Memory B cell (primary cell): ENCODE results near the gene LNX2.

Source experiments
- ATAC-seq: fragments of 150-1000 bp; cut with Tn5 transposase; 2 replicates; pipeline ENCODE4 v1.10.0; 2021; ENCODE audit warnings: low read depth, mild to moderate bottlenecking, moderate library complexity
- DNase-seq, 2 donors: peaks; one replicate each; pipeline ENCODE4 v3.0.0; 2022; ENCODE audit warnings: low spot score in 2 of 2
- H3K27ac Mint-ChIP-seq: one replicate; pipeline ENCODE4 v1.8.0; 2022; ENCODE audit warnings: mild to moderate bottlenecking, moderate library complexity, mixed read lengths
- H3K27me3 Mint-ChIP-seq: one replicate; pipeline ENCODE4 v1.8.0; 2022; ENCODE audit warnings: mixed read lengths
- H3K36me3 Mint-ChIP-seq: one replicate; pipeline ENCODE4 v1.8.0; 2022; ENCODE audit warnings: mild to moderate bottlenecking, mixed read lengths
- H3K4me1 Mint-ChIP-seq: one replicate; pipeline ENCODE4 v1.8.0; 2022; ENCODE audit warnings: mixed read lengths
- H3K4me3 Mint-ChIP-seq: one replicate; pipeline ENCODE4 v1.8.0; 2022; ENCODE audit warnings: mild to moderate bottlenecking, moderate library complexity, mixed read lengths
- H3K9me3 Mint-ChIP-seq: one replicate; pipeline ENCODE4 v1.8.0; 2022; ENCODE audit warnings: mixed read lengths

LNX2 gene

DNA sequence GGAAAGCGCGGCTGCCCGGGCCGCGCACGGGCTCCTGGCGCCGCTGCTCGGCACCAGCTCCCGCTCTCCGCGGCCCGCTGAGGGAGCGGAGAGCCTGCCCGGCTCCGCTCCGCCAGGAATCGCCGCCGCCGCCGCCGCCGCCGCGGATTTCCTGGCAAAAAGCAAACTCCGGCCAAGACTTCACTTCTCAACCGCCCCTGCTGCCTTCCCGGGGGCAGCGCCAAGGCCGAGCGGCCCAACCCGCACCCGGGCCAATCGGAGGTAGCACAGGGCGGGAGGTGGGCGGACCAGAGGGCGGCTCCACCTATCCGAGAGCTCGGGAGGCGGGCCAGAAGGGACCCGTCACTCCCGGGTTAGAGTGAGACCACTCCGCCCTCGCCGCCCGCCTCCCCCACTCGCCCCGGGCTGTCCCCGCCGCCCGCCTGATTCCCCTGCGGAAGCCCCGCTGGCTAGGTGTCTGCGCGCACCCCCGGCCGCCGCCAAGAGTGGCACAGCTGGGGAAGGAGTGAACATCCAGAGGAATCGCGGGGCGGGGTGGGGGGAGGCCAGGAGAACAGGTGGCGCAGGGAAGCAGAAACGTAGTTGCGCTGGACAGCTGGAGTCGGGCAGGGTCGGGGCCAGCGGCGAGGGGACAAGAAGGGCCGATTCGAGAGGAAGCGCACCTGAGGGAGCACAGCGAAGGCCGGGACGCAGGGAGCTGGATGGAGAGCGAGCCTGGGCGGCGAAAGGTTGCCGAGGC, at the start of gene LNX2:
LNX2 (minus strand) TSS at position 153 of the 739 bp plus-strand sequence. CDS start 38,826 bp downstream, outside the sequence.
- Mint-ChIP-seq H3K36me3 (peaks cover 14% of the 10 kb centered on the region), H3K27ac (peak within 1 kb of the TSS; percentile 94), H3K9me3 (no peaks in the 10 kb centered on the region), H3K27me3 (no peaks in the 10 kb centered on the region), H3K4me1 (peaks cover 36% of the 10 kb centered on the region), H3K4me3 (peak within 1 kb of the TSS; percentile 94)
- peak; percentile 80 for ATAC-seq
- peak; percentile 93 to 97 for DNase-seq

GRCh38 chr13:27667946-27668345, 47.6 kb upstream of the LNX2 start:
- Mint-ChIP-seq H3K36me3 (peaks cover 11% of the 10 kb centered on the region), H3K27me3 (no peaks in the 10 kb centered on the region), H3K27ac (no peak overlapping the region), H3K4me3 (no peak overlapping the region), H3K9me3 (no peaks in the 10 kb centered on the region), H3K4me1 (no peaks in the 10 kb centered on the region)
- no peak for ATAC-seq
- no peak for DNase-seq

- Mint-ChIP-seq H3K9me3 (no peaks in the 10 kb centered on the region), H3K36me3 (peaks cover 11% of the 10 kb centered on the region), H3K27ac (no peak overlapping the region), H3K27me3 (no peaks in the 10 kb centered on the region), H3K4me3 (no peak overlapping the region), H3K4me1 (no peaks in the 10 kb centered on the region)
- DNase-seq (no peak), ATAC-seq (no peak)
Measured at GRCh38 chr13:27666951-27667350, 46.6 kb upstream of the LNX2 start.

DNA sequence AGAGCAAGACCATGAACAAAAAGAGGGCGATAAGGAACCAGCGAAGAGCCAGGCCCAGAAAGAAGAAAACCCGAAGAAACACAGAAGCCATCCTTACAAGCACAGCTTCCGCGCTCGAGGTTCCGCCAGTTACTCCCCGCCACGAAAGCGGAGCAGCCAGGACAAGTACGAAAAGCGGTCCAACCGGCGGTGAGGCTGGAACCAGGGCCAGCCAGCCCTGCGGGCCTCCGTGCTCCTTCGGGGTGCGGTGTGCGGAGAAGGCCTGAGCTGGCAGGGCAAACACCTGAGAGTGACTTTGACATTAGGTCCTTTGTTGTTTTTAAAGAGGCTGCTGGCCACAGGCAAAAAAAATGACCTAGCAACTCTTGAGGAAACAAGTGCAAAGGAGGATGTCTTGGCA, 45.4 kb upstream of the LNX2 start:
- H3K36me3 Mint-ChIP-seq, result peaks cover 15% of the 10 kb centered on the region
- H3K27ac Mint-ChIP-seq, result no peak overlapping the region
- H3K27me3 Mint-ChIP-seq, result no peaks in the 10 kb centered on the region
- ATAC-seq (no peak), DNase-seq (no peak)
- H3K9me3 Mint-ChIP-seq, result no peaks in the 10 kb centered on the region
- no peak overlapping the region for H3K4me3 Mint-ChIP-seq
- H3K4me1 Mint-ChIP-seq, result peaks cover under 1% of the 10 kb centered on the region

GRCh38 chr13:27665333-27665732, 45.0 kb upstream of the LNX2 start:
- Mint-ChIP-seq H3K27me3 (no peaks in the 10 kb centered on the region), H3K9me3 (no peaks in the 10 kb centered on the region), H3K4me1 (peaks cover 2% of the 10 kb centered on the region), H3K27ac (no peak overlapping the region), H3K4me3 (no peak overlapping the region), H3K36me3 (peaks cover 17% of the 10 kb centered on the region)
- DNase-seq (no peak), ATAC-seq (no peak)

DNA sequence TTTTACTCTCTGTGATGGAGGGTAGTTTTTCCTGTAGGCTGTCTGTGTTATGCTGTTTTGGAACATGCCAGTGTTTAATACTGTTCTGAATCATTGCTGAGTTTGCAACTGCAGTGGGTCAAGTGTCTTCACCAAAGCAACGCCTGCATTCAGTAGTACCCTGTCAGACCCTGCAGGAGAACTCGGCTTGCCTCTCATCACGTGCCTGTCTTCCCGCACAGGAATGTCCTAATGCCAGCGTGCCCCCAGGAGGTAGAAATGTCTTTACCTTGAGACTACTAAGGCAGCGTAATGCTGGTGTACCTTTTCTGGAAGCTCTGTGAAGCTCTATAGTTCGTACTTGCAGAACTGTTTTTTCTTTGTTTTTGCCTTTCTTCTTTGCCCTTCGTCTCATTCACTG, 43.6 kb upstream of the LNX2 start:
- no peak for DNase-seq
- peak overlapping the region; percentile 19 for H3K27ac Mint-ChIP-seq
- peaks cover 19% of the 10 kb centered on the region for H3K36me3 Mint-ChIP-seq
- H3K27me3 Mint-ChIP-seq, result no peaks in the 10 kb centered on the region
- H3K9me3 Mint-ChIP-seq, result no peaks in the 10 kb centered on the region
- no peak for ATAC-seq
- H3K4me1 Mint-ChIP-seq, result peaks cover 2% of the 10 kb centered on the region
- no peak overlapping the region for H3K4me3 Mint-ChIP-seq

GRCh38 chr13:27662738-27663470, 42.6 kb upstream of the LNX2 start:
- Mint-ChIP-seq H3K27ac (no peak overlapping the region), H3K4me1 (peaks cover 2% of the 10 kb centered on the region), H3K9me3 (no peaks in the 10 kb centered on the region), H3K36me3 (peaks cover 19% of the 10 kb centered on the region), H3K27me3 (no peaks in the 10 kb centered on the region), H3K4me3 (no peak overlapping the region)
- DNase-seq (no peak), ATAC-seq (no peak)

DNA sequence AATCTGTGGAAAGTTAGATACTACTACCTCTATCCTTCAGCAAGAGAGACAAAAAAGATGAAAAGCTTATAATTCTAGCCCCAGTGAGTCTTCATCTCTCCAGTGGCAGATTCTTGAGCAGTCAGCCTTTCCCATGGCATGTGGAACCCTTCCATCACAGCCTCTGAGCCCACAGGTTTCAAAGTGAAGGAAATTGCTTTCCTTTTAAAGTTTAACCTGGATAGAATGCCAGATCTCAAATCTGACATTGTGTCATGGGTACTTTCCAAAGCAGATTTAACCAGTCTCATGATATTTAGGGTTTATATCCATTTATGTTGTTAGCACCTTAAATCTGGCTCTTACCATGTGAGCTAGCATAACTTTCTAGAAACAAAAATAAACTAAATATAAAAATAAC, 40.7 kb upstream of the LNX2 start:
- H3K9me3 Mint-ChIP-seq, result no peaks in the 10 kb centered on the region
- H3K27ac Mint-ChIP-seq, result peak overlapping the region; percentile 49
- no peaks in the 10 kb centered on the region for H3K27me3 Mint-ChIP-seq
- peaks cover 2% of the 10 kb centered on the region for H3K4me1 Mint-ChIP-seq
- ATAC-seq (no peak), DNase-seq (no peak)
- no peak overlapping the region for H3K4me3 Mint-ChIP-seq
- H3K36me3 Mint-ChIP-seq, result peaks cover 16% of the 10 kb centered on the region

DNA sequence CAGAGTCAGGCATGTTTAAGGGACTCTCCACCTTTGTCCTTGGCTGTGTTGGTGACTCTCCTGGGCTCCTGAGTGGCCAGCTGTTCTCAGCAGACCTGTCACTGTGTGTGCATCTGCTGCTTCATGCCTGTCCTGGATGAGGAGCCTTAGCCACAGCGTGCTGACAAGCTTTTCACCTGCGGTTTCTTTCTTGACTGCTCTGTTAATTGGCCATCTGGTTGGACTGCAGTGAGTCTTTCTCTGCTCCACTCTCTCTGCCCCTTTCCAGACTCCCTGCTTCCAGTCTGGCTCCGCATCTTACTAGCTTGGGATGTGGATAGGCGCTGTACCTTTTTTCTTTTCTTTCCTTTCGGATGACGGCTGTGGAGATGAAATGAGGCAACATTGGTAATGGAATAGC, 40.2 kb upstream of the LNX2 start:
- H3K27ac Mint-ChIP-seq, result no peak overlapping the region
- peaks cover 4% of the 10 kb centered on the region for H3K4me1 Mint-ChIP-seq
- ATAC-seq (no peak), DNase-seq (no peak)
- H3K36me3 Mint-ChIP-seq, result peaks cover 13% of the 10 kb centered on the region
- H3K9me3 Mint-ChIP-seq, result no peaks in the 10 kb centered on the region
- H3K4me3 Mint-ChIP-seq, result no peak overlapping the region
- H3K27me3 Mint-ChIP-seq, result no peaks in the 10 kb centered on the region

DNA sequence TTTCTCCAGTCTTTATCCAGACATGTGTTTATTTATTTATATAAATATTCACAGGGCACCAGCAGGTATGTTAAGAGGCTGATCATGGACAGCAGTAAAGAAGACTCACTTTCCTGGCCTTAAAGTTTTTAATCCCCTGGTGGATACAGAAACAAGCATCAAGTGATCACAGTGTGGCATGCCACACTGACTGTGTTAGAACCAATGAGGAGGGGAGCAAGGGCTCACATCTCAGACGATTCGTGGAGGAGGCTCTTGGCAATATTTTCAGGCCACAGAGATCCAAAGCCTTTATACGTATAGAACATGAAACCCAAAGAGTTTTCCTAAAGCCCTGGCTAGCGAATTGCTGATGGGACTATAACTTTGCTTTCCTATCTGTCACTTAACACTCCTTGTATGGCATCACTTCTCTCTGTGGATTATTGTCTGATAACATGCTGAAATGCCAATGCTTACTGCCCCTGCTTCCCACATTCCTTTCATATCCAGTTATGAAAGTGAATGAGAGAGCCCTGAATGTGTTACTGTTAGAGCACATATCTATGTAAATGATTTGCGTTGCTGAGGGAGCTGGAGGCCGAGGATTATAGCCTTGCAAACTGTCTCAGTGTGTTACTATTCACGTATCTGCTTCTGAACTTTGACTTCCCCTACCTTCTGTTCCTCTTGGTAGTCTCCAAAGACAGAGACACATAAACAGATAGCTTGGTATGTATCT, 39.0 kb upstream of the LNX2 start:
- H3K4me3 Mint-ChIP-seq, result no peak overlapping the region
- peak overlapping the region; percentile 36 for H3K27ac Mint-ChIP-seq
- H3K36me3 Mint-ChIP-seq, result peaks cover 14% of the 10 kb centered on the region
- DNase-seq, result no peak
- peaks cover 7% of the 10 kb centered on the region for H3K4me1 Mint-ChIP-seq
- H3K9me3 Mint-ChIP-seq, result no peaks in the 10 kb centered on the region
- H3K27me3 Mint-ChIP-seq, result no peaks in the 10 kb centered on the region
- ATAC-seq, result no peak

- no peak for ATAC-seq
- H3K27ac Mint-ChIP-seq, result no peak overlapping the region
- H3K4me3 Mint-ChIP-seq, result no peak overlapping the region
- H3K4me1 Mint-ChIP-seq, result peaks cover 7% of the 10 kb centered on the region
- no peaks in the 10 kb centered on the region for H3K9me3 Mint-ChIP-seq
- DNase-seq, result no peak
- H3K36me3 Mint-ChIP-seq, result peaks cover 14% of the 10 kb centered on the region
- H3K27me3 Mint-ChIP-seq, result no peaks in the 10 kb centered on the region
Measured at GRCh38 chr13:27658546-27658945, 38.2 kb upstream of the LNX2 start.

GRCh38 chr13:27657724-27658123, 37.4 kb upstream of the LNX2 start:
- H3K27ac Mint-ChIP-seq, result no peak overlapping the region
- no peak overlapping the region for H3K4me3 Mint-ChIP-seq
- peaks cover 16% of the 10 kb centered on the region for H3K36me3 Mint-ChIP-seq
- DNase-seq, result no peak
- ATAC-seq, result no peak
- H3K9me3 Mint-ChIP-seq, result no peaks in the 10 kb centered on the region
- no peaks in the 10 kb centered on the region for H3K27me3 Mint-ChIP-seq
- peaks cover 7% of the 10 kb centered on the region for H3K4me1 Mint-ChIP-seq

DNA sequence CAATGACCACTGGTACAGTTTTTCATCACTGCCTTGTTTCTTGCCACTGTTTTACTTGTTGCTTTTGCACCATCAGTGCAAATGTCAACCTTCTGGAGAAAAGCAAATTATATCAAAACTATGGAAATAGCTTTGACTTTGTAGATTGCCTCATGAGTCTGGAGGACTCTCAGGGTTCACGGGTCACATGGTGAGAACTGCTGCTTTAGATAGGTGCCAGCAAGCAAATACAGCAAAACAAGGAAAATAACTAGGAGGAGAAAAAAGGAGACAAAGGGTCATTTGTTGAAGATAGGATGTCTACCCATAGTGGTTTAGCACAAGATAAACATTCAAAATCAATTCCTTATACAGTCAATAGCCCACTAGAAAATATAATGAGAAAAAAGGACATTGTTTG, 34.5 kb upstream of the LNX2 start:
- Mint-ChIP-seq H3K27me3 (no peaks in the 10 kb centered on the region), H3K36me3 (peaks cover 24% of the 10 kb centered on the region), H3K9me3 (peaks cover 3% of the 10 kb centered on the region), H3K4me3 (no peak overlapping the region), H3K4me1 (peaks cover 5% of the 10 kb centered on the region), H3K27ac (no peak overlapping the region)
- DNase-seq, result no peak
- no peak for ATAC-seq

DNA sequence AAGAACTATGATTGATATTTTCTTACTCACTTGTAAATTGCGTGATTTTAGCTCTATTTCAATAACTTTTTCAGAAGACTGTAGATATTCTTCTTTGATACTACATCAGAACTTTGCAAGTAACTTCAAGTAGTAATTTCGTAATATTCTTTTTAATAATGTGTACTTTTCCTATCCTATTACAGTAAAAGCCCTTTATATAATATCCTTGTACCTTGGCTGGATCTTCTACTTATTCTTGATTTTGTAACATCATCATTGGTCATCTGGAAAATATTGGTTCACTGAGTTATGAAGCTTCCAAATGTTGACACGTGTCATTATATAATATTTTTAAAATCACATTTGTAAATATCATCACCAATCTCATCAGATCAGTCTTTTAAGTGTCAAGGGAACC, 33.7 kb upstream of the LNX2 start:
- H3K4me1 Mint-ChIP-seq, result peaks cover 5% of the 10 kb centered on the region
- no peaks in the 10 kb centered on the region for H3K27me3 Mint-ChIP-seq
- peaks cover 4% of the 10 kb centered on the region for H3K9me3 Mint-ChIP-seq
- H3K27ac Mint-ChIP-seq, result no peak overlapping the region
- peaks cover 28% of the 10 kb centered on the region for H3K36me3 Mint-ChIP-seq
- ATAC-seq, result no peak
- no peak overlapping the region for H3K4me3 Mint-ChIP-seq
- DNase-seq, result no peak
